ENCODE data around the gene TMEM45B.
"Not testable (repeated sequence)": the region's sequence is repeated elsewhere in the genome, so short reads cannot be mapped to it uniquely, and the experiment has no call there.

The TMEM45B gene

DNA sequence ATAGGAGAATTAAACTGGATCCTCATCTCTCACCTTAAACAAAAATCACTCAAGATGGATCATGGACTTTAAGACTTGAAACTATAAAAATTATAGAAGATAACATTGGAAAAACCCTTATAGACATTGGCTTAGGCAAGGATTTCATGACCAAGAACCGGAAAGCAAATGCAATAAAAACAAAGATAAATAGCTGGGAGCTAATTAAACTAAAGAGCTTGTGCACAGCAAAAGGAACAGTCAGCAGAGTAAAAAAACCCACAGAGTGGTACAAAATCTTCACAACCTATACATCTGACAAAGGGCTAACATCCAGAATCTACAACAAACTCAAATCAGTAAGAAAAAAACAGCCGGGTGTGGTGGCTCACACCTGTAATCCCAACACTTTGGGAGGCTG, 7.4 kb upstream of the TMEM45B start:
- DNase-seq = not testable (repeated sequence)

DNA sequence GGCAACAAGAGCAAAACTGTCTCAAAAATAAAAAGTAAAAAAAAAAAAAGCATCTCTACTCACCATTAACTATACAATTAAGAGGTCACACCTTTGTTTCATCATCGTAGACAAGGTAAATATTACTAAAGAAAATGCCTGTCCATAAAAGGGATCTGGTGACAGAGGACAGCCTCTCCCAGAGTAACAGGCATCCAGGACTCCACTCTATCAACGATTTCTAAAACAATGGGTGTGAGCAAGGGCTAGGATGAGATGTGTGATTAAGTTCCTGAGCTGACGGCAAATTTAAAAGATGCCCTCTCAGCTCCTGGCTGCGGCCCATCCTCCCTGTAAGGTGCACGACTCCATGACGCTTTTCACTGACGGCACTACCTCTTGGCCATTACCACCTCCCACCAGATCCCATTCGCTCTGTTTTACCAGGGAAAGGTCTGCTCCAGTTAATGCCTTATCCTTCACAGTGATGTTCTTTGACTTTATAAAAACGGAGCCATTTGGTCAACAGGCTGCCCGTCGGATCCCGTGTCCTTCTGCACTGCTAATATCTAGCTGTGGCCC, 2.3 kb upstream of the TMEM45B start:
- no peak for DNase-seq

DNA sequence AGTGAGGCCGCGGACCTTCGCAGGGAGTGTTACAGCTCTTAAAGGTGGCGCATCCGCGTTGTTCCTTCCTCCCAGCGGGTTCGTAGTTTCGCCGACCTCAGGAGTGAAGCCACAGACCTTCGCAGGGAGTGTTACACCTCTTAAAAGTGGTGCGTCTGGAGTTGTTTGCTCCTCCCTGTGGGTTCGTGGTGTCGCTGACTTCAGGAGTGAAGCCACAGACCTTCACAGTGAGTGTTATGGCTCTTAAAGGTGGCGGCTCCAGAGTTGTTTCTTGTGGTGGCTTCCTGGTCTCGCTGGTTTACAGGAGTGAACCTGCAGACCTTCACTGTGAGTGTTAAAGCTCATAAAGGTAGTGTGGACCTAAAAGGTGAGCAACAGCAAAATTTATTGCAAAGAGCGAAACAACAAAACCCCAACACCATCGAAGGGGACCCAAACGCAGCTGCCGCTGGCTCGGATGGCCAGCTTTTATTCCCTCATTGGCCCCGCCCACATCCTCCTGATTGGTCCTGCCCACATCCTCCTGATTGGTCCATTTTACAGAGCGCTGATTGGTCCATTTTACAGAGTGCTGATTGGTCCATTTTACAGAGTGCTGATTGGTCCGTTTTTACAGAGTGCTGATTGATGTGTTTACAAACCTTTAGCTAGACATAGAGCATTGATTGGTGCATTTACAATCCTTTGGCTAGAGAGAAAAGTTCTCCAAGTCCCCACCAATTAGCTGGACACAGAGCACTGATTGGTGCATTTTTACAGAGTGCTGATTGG, 1.2 kb upstream of the TMEM45B start:
- no peak for DNase-seq

DNA sequence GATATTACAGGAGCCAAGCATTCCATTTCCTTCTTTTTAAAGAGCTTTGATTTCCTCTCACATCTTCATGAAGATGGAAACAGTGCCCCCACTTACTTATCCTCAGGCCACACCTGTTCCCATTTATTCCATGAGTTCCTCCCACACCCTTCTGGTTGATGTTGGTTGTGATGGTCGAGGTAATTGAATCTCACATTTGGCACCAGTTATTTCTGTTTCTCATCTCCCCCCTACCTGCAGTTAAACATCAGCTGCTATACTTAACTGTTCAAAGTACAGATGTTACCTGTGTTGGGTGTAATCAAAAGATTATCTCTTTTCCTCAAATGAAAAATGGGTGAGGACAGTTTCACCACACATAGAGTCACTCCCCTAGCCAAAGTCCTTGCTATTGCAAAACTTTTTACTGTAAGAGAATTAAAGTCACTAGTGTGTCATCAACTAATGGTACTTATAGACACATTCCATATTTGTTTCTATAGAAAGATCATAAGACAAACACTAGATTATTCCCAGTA, 1.9 kb downstream of the TMEM45B start:
- no peak for DNase-seq

DNA sequence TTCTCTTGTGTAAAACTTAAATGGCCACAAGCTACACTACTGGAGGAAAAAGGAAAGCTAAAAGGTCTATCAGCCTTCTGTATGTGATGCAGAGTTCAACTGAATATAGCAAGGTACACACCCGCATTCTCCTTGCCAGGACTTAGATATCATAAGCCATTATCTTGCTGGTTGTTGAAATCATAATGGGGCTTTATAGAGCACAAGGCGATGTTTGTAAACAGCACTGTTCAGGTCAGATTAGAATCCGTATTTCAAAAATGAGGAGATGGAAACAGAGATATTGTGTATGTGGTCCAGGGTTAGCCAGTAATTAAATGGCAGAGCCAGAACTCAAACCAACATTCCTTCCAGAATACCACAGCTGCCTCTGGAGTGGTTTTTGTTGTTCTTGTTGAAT, 2.6 kb downstream of the TMEM45B start:
- not testable (repeated sequence) for DNase-seq

DNA sequence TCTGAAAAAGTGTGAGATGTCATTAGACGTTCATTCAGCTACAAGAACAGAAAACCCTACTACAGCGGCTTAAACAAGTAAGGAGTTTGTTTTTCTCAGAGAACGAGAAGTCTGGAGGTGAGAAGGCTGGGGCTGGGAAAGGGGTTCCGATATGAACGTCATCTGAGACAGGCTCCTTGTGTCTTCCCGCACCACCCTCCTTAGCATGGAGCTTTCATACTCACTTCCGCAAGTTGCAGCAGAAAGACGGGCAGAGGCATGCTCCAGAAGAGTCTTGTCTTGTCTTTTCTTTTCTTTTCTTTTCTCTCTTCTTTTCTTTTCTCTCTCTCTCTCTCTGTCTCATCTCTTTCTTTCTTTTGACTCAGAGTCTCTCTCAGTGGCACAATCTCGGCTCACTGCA, 3.6 kb downstream of the TMEM45B start:
- DNase-seq = no peak

DNA sequence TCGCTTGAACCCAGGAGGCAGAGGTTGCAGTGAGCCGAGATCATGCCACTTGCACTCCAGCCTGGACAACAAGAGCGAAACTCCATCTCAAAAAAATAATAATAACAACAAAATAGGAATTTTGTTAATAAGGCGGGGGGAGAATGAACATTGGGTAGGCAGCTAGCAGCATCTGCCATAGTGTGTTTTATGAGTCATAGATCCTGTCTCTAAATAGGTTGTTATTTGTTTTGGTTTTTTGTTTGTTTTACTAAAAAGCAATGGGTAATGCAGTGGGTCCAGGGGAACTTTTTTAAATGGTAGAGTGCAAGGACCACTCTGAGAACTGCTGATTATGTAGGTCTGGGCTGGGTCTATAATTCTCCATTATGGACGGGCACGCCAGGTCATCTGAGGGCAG, 4.6 kb downstream of the TMEM45B start:
- not testable (repeated sequence) for DNase-seq

DNA sequence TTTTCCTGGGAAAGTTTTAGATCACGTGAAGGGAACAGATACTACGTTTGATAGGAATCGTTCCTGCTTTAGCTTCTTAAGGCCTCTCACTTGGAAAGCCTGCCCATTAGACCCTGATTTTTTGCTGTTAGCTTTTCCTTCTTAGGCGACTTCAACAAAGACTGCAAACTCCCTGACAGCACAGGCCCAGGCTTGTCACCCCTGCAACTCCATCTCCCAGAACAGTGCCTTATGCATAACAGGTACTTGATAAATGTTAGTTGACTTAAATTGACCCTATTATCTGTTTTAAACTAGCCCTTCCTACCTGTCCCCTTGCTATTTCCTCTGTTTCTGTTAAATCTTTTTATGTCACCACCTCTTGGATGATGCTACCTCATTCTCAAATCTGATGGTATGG, 7.6 kb downstream of the TMEM45B start:
- DNase-seq = not testable (repeated sequence)

DNA sequence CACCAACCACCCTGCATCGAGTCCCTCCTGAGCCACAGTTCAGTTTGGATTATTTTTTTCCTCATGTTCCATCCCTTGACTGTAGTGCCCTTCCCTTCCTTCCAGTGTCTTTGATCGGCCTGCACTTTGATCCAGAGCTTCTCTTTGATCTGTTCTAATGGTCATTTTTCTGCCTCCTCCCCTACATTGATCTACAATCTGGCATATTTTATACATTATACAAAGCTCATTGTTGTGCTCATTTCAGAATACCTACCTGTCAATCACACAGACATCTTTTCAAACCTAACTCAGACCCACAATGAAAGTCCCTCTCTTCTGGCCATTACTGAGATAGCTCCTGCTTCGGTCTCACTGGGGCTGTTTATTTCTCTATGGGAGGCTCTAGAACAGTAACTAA, 8.2 kb downstream of the TMEM45B start:
- DNase-seq = not testable (repeated sequence)

DNA sequence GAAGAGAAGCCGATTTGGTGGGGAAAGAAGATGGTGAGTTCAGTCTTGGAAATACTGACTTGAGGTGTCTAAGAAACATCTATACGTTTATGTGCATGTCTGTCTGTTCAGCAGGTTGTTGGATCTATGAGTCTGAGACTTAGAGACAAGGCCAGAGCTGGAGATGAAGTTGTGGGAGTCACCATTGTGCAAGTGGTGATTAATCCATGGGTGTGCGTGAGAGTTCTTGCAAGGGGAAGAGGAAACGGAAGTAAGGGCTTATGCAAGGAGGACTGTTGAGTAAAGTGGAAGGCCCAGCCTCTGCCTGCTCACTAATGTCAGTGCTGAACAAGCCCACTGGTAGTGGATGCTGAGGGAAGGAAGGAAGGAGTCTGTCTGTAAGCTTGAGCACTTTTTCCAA, 9.7 kb downstream of the TMEM45B start:
- DNase-seq = no peak

DNA sequence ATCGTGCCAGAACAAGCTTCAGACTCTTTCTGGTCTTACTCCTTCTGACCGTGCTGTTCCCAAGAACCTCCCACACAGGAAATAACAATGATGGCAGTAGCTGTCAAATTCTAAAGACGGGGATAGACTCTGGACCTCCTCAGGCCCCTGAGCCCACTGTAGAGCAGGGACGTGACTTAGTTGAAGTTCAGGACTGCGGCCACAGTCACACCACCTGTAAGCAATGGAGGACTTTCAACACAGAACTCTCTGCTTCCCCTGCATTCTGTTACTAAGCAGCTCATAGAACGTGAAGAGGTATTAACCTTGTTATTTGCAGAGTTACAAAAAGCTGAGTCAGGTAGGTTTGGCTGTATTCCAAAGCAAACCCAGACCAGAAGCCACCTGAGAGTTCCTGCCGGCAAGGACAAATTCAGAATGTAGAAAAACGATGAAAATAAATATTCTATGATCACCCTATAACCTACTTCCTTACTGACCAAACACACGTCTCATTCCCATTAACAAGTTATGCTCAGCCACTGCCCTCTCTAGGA, 12.7 kb downstream of the TMEM45B start:
- DNase-seq = no peak

DNA sequence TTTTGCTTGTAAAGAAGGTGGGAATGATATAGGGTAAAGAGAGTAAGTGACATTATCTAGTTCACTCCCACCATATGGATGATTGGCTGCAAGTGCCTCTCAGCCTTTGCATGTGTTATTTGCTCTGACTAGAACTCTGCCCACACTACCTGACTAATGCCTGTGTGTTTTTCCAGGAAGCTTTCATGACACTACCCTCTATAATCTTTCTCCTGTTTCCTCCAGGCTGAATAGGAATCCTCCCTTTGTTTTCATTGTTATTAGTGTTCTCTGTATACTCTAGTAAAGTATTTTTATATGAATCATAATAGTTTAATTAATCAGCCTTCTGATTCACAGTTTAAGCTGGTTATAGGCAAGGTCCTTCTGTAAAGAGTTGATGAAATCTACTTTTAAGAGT, 13.8 kb downstream of the TMEM45B start:
- not testable (repeated sequence) for DNase-seq

DNA sequence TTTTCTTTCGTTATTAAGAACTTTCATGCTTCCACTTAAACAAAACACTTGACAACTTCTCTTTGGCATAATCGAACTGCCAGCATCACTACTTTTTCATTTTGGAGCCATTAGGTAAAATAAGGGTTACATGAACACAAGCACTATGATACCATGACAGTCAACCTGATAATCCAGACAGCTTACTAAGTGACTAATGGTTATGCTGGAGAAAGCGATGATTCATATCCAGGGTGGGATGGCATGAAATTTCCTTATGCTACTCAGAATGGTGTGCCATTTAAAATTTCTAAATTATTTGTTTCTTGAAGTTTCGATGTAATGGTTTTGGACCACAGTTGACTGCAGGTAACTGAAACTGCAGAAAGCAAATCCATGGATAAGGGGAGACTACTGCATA, 15.6 kb downstream of the TMEM45B start:
- DNase-seq = not testable (repeated sequence)

DNA sequence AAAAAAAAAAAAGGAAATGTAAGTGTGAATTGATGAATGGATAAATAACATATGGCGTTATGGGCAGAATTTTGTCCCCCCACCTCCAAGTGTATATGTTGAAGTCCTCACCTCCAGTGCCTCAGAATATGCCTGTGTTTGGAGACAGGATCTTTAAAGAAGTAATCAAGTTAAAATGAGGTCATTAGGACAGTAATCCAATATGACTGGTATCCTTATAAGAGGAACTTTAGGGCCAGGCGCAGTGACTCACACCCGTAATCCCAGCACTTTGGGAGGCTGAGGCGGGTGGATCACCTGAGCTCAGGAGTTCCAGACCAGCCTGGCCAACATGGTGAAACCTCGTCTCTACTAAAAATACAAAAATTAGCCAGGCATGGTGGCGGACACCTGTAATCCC, 17.6 kb downstream of the TMEM45B start:
- not testable (repeated sequence) for DNase-seq

DNA sequence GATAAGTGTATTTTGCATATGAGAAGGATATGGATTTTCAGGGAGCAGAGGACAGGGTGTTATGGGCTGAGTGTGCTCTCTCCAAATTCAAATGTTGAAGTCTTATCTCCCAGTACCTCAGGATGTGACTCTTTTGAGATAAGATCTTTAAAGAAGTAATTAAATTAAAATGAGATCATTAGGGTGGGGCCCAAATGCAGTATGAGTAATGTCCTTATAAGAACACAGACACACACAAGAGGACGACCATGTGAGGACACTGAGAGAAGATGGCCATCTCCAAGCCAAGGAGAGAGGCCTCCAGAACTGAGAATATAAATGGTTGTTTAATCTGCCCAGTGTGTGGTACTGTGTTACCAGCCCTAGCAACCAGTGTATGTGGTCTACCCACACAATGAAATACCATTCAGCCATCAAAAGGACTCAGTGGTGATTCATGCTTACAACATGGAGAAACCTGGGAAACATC, 20.8 kb downstream of the TMEM45B start:
- not testable (repeated sequence) for DNase-seq

DNA sequence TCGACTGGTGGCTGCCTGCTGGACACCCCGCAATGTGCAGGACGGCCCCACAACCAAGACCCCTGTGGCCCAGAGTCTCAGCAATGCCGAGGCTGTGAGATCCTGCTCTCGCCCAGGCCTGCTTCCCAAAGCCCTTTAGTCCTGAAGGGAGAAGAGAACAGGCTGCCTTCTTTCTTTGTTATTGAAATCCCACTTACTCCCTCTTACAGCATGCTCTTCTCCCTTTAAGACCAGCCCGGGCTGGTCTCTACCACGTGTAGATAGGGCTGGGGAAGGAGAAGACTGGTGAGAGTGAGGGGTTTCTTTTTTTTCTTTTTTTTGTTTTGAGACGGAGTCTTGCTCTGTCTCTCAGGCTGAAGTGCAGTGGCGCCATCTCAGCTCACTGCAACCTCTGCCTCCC, 21.3 kb downstream of the TMEM45B start:
- DNase-seq = no peak

DNA sequence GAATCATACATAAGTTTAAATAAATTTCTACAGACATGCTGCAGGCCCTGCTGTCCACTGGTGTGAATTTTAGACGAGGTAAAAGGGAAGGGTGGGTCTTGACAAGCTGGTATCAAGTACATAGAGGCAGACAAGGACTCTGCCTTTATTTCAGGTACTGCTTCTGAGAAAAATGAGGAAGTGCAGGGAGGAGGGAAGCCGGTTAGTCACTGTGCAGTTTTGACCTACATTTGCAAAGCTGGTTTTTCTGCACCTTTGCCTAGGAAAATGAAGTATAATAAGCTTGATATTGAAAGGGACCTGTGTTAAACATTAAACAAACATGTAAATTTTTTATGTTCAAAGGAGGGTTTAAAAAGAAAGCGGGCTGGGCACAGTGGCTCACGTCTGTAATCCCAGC, 24.6 kb downstream of the TMEM45B start:
- no peak for DNase-seq

DNA sequence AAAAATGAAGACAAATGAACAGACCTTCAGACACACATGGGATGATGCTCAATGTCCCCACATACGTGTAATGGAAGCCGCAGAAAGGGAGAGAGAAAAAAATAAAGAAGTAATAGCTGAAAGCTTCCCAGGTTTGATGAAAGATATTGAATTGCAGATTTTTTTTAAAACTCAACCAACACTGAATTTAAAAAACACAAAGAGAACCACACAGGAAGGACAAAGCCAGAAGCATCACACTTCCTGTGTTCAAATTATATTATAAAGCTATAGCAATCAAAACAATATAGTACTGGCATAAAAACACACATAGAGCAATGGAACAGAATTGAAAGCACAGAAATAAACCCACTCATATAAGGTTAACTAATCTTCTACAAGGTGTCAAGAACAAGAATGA, 26.5 kb downstream of the TMEM45B start:
- DNase-seq = no peak

DNA sequence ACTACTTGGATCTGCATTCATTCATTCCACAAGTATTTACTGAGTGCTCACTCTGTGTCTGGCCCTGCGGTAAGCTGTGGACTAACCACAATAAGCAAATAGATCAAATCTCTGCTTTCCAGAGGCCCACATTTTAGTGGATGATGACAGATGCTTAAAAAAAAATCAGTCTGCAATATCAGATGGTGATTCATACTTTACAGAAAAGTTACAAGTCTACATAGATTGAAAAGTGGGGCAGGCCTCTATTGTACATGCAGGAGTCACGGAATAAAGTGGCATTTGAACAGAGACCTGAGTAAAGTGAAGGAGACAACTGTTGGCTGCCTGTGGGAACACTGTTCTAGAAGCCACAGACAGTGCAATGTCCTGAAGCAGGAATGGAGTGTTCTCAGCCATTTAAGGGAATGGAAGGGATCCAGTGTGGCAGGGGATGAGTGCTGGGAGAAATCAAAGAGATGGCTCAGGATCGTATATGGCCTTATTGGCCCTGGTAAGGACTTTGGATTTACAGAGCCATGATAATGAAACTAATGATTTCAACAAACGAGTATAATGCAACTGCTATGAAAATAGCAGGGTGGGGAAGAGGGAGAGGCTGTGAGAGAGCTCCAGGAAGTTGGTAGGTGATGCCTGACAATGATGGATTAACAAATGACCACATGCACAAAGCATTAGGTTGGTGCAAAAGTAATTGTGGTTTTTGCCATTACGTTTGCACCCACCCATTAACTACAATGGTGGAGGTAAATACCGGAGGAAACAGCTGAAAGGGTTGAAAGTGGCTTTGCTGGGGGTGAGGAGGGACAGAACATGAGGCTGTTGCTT, 31.1 kb downstream of the TMEM45B start:
- DNase-seq = no peak

DNA sequence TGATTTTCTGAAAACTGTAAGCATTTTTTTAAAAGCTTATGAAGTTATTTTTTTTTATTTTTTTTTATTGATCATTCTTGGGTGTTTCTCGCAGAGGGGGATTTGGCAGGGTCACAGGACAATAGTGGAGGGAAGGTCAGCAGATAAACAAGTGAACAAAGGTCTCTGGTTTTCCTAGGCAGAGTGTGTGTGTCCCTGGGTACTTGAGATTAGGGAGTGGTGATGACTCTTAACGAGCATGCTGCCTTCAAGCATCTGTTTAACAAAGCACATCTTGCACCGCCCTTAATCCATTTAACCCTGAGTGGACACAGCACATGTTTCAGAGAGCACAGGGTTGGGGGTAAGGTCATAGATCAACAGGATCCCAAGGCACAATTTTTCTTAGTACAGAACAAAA, 31.7 kb downstream of the TMEM45B start:
- not testable (repeated sequence) for DNase-seq

DNA sequence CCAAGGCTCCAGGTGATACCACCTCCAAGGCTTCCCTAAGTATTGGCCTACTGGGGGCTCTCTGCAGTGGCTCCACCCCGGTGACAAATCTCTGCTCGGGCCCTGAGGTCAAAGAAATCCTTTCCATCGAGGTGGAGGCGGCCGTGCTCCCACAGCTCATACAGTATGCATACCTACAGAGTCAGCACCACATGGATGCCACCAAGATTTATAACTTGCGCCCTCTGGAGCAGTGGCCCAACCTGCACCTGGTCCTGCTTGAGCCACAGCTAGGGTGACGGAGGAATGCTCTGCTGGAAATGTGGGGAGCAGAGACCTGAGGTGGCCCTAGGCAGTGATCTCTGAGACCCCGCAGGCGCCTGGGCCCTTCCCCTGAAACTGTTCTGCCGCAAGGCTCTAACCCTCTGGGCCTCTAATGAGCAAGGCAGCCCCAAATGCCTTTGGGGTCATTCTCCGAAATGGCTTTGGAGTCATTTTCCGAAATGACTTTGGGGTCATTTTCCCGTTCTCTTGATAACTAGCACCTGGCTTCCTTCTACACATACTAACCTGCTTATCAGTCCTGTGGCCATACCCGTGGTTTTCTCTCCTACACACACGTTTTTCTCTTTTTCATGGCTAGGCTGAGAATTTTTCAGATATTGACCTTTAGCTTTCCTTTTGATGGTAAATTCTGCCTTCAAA, 33.9 kb downstream of the TMEM45B start:
- DNase-seq = no peak

Data from hypothalamus (tissue), 51 donors.